ENCODE data around the gene ELFN1. TPM values are rescaled to one million over a fixed set of nuclear protein-coding genes. Genes with fewer than 3 reads are reported as not detected.

The ELFN1 gene
- 0.25 TPM in 1 of 2 replicates, not detected in the other for total RNA-seq (2011; cell fraction: chromatin; rRNA removed; ENCODE audit: low replicate concordance)
- 0.39 and 0.67 TPM in 2 replicates for total RNA-seq (2011; cell fraction: nucleolus; rRNA removed)
- 0.07 and 0.31 TPM in 2 replicates for total RNA-seq (2011; cell fraction: nucleoplasm; rRNA removed)
- 0.23 and 0.45 TPM in 2 replicates for total RNA-seq (2014; rRNA removed)
- total RNA-seq (2014; rRNA removed; fragmentation: Illumina TruSeq; extraction: Trizol) = 0.04 and 0.06 TPM in 2 replicates
- 0.08 and 0.18 TPM in 2 replicates for total RNA-seq (2015; rRNA removed; fragmentation: Illumina TruSeq; extraction: Trizol)
- 0.45 and 0.64 TPM in 2 replicates for total RNA-seq (2021)
- 0.13 and 0.41 TPM in 2 replicates for polyA plus RNA-seq (2011; rRNA removed)
- polyA plus RNA-seq (2011; cell fraction: cytosol; rRNA removed) = 0.44 and 0.81 TPM in 2 replicates
- polyA plus RNA-seq (2011; cell fraction: nucleus; rRNA removed) = 0.26 and 0.31 TPM in 2 replicates
- 0.35 and 0.39 TPM in 2 replicates for polyA plus RNA-seq (2012)
- polyA plus RNA-seq (2014; fragmentation: Illumina TruSeq; extraction: Trizol) = 0.06 and 0.28 TPM in 2 replicates
- not detected for polyA plus RNA-seq (2014; fragmentation: Nextera tagmentation; extraction: Ambion mirVana)
- polyA plus RNA-seq (2014; rRNA removed) = 0.11 and 0.33 TPM in 2 replicates
- 0.07 and 0.15 TPM in 2 replicates for polyA minus RNA-seq (2011; rRNA and poly(A)+ RNA removed)
- 0.38 and 1.0 TPM in 2 replicates for polyA minus RNA-seq (2011; cell fraction: cytosol; rRNA and poly(A)+ RNA removed)
- 0.13 and 0.44 TPM in 2 replicates for polyA minus RNA-seq (2011; cell fraction: nucleus; rRNA and poly(A)+ RNA removed)
- Bru-seq, nascent RNA = percentile 16 among the genes with signal in this experiment
- BruChase-seq, experiment 1, labeled RNA remaining after a 2-hour chase = percentile 7 among the genes with signal in this experiment
- percentile 13 among the genes with signal in this experiment for BruChase-seq, experiment 2, labeled RNA remaining after a 6-hour chase
- long read RNA-seq, experiment 1, partial matches to known transcripts = 0 of 9 reads
- long read RNA-seq, experiment 1, other reads (novel, unspliced or antisense) = 9 of 9 reads
- long read RNA-seq, experiment 2, partial matches to known transcripts = 0 of 1 reads
- long read RNA-seq, experiment 2, other reads (novel, unspliced or antisense) = 1 of 1 reads
- long read RNA-seq, experiment 3 = 0 reads

DNA sequence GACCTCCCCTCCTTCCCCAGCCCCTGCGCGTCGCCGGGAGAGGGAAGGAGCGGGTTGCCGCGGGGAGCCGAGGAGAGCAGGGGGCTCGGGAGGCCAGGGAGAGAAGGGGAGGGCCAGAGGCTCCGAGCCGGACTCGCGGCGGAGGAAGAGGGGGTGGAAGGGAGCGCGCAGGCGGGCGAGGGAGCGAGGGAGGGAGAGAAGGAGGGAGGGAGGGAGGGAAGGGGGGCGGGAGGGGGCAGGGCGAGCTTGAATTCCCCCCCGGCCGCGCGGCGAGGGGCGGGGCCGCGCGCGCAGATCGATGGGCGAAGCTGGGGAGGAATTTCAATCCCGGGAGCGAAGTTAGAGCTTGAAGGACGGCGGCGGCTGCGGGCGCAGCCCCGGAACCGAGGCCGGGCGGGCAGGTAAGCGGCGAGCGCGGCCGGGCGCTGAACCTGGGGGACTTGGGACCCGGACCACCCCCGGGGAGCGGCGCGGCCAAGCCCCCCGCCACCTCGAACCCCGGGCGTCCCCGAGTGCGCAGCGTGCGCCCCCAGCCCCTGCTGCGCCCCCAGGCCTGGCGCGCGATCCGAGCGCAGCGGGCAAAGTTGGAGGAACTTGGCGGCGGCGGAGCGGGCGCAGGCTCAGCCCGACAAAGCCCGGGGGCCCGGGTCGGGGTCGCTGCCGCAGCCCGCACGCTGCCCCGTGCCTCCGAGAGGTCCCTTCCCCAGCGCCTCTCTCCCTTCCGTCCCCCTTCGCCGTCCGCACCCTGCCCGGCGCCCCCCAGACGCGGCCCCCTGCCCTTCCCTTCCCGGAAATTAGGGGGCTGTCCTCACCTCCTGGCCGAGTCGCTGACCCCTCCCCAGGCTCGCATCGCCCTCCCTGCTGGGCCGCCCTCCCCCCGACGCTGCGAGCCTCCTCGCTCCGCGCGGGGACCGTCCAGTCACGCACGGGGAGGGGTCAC, at the start of gene ELFN1:
ELFN1 (plus strand) TSS at position 324 of the 940 bp plus-strand sequence. CDS start 74,320 bp downstream, outside the sequence.
- FAIRE-seq (no peak), ATAC-seq (peak; percentile 22; the same call in 1 of the 3 replicates), DNase-seq (ENCODE audit: extremely low read depth in 1 of 4, low spot score in 3 of 4) (peak; percentile 57 to 65 (median 60))
- CTCF ChIA-PET (ENCODE audit: low intra/inter-chr PET ratio) = no interaction called here
- H3K36me3 ChIP-seq (ENCODE audit: control insufficient read depth, insufficient read depth, low read length) = no peaks in the 10 kb centered on the region
- BruUV-seq (replicated peaks) = no TSS peak
- H3K4me1 ChIP-seq (replicated peaks in 1 of 2; ENCODE audit: control insufficient read depth in 2 of 2, insufficient read depth in 2 of 2, low read length in 2 of 2) = peaks cover 0 to 59% of the 10 kb centered on the region in 2 experiments; a peak in 2 of 5 replicates
- H3K27ac ChIP-seq (ENCODE audit: extremely low read depth, low read depth, low read length) = no peak within 1 kb of the TSS
- in situ Hi-C loops (cut with MboI) = no loop called here
- H3K79me2 ChIP-seq (ENCODE audit: control insufficient read depth, insufficient read depth, low read length) = no peaks in the 10 kb centered on the region
- H3K9ac ChIP-seq (ENCODE audit: insufficient read depth in 1 of 2, low read depth in 2 of 2, low read length in 2 of 2) = no peak within 1 kb of the TSS
- no peak within 1 kb of the TSS for H3K4me2 ChIP-seq (ENCODE audit: insufficient read depth, low read length)
- POLR2A ChIA-PET = no interaction called here
- intact Hi-C loops (cut with micrococcal nuclease) = loop anchor here (10.0 kb wide), 1 partner anchor 675 kb away; no protein-coding TSS in a partner anchor
- peaks cover 13 to 43% of the 10 kb centered on the region in 2 experiments; a peak in 4 of 5 replicates for H3K27me3 ChIP-seq (ENCODE audit: control insufficient read depth in 2 of 2, insufficient read depth in 2 of 2, low read length in 2 of 2)
- WGBS (ENCODE audit: insufficient coverage, low coverage, missing lambda C conversion rate) = 37% methylated on average over 26 of the region's 110 CpGs
- no peak within 1 kb of the TSS for H2AFZ ChIP-seq (ENCODE audit: low read depth, low read length)
- peaks cover 11% of the 10 kb centered on the region; the same call in 1 of the 2 replicates for H4K20me1 ChIP-seq (replicated peaks; ENCODE audit: control insufficient read depth, insufficient read depth, low read length)
- H3K9me3 ChIP-seq (replicated peaks; ENCODE audit: control insufficient read depth, insufficient read depth, low read depth, low read length) = no peaks in the 10 kb centered on the region
- H3K9me1 ChIP-seq (ENCODE audit: control insufficient read depth, insufficient read depth, low read length) = no peaks in the 10 kb centered on the region
- no peak within 1 kb of the TSS for H3K4me3 ChIP-seq
- TF ChIP-seq HNRNPK (IDR thresholded peaks at IDR 0.05; ENCODE audit: low read depth, low read length, poor library complexity, severe bottlenecking) = peak; percentile 93
- TF ChIP-seq HMGXB4 (CRISPR knock-in tag; IDR thresholded peaks at IDR 0.05) = no peak
- TF ChIP-seq, protein P1, sequence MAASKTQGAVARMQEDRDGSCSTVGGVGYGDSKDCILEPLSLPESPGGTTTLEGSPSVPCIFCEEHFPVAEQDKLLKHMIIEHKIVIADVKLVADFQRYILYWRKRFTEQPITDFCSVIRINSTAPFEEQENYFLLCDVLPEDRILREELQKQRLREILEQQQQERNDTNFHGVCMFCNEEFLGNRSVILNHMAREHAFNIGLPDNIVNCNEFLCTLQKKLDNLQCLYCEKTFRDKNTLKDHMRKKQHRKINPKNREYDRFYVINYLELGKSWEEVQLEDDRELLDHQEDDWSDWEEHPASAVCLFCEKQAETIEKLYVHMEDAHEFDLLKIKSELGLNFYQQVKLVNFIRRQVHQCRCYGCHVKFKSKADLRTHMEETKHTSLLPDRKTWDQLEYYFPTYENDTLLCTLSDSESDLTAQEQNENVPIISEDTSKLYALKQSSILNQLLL (CRISPR knock-in tag; IDR thresholded peaks at IDR 0.05; ENCODE audit: borderline replicate concordance) = no peak
- TF ChIP-seq, protein P2, sequence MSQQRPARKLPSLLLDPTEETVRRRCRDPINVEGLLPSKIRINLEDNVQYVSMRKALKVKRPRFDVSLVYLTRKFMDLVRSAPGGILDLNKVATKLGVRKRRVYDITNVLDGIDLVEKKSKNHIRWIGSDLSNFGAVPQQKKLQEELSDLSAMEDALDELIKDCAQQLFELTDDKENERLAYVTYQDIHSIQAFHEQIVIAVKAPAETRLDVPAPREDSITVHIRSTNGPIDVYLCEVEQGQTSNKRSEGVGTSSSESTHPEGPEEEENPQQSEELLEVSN (IDR thresholded peaks at IDR 0.05; ENCODE audit: borderline replicate concordance in 1 of 2, extremely low read depth in 1 of 2, insufficient read depth in 1 of 2, insufficient read length in 1 of 2, low read depth in 1 of 2, low read length in 1 of 2, poor library complexity in 1 of 2, severe bottlenecking in 1 of 2) = peak in 1 of 2 experiments; percentile 9
